NOMO-1 (cell line): ENCODE measurements around the gene FAM25C.
"Not testable (repeated sequence)": the region's sequence is repeated elsewhere in the genome, so short reads cannot be mapped to it uniquely, and the experiment has no call there.

ENCODE experiments used
- DNase-seq, 2 experiments: peaks; one replicate each; lab custom pipeline; 2025; ENCODE audit not compliant: unreplicated experiment in 2 of 2; lab: John Stamatoyannopoulos, UW

The FAM25C gene

DNA sequence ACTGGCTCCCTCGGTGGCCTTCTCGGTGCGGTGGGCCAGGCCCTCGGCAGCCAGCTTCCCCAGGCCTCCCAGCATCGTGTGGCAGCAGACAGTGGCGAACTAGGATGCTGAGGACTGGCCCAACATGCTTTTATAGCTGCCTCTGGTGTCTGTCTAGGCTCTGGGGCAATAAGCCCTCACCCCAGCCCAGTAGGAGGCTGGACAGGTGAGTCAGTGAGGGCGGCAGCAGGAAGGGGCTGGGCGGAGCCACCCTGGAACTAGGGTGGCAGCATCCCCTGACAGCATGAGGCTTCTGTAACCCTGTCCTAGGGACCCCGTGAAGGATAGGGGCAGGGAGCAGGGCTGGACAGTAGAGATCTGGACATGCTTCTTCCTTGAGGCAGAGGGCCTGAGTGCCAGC is at the start of gene FAM25C:
Gene FAM25C, minus strand, starts transcription at position 101 of the 400 bp plus-strand sequence. Its CDS starts 26 bp downstream, at position 75.
- not testable (repeated sequence) for DNase-seq

DNA sequence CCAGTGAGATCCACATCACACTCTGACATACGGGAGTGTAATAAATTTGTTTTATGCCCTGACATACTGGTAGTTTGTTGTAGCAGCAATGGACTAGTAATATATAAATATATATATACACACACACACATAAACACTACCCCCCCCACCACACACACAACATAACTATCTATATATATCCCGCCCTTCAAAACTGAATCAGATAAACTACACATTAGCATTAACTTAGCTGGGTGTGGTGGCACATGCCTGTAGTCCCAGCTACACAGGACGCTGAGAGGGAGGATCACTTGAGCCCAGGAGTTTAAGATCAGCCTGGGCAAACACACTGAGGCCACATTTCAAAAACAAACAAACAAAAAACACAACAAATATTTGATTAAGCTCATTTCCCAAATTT is 45.0 kb upstream of the FAM25C start:
- not testable (repeated sequence) for DNase-seq

GRCh38 chr10:48031390-48031789 is 31.8 kb upstream of the FAM25C start:
- not testable (repeated sequence) for DNase-seq

GRCh38 chr10:48002306-48002705 is 2.7 kb upstream of the FAM25C start:
- DNase-seq = not testable (repeated sequence)

DNA sequence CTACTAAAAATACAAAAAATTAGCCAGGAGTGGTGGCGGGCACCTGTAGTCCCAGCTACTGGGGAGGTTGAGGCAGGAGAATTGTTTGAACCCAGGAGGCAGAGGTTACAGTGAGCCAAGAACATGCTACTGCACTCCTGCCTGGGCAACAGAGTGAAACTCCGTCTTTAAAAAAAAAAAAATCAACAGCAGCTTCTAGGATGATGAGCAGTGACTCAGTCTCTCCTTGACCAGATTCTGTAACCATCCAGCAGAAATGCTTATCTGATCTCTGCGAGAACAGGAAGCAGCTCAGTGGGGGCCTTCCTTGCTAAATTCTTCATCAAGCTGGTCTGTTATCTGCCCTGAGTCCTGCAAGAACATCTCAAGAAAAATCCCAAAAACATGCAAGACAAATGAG is 5.5 kb downstream of the FAM25C start:
- not testable (repeated sequence) for DNase-seq

DNA sequence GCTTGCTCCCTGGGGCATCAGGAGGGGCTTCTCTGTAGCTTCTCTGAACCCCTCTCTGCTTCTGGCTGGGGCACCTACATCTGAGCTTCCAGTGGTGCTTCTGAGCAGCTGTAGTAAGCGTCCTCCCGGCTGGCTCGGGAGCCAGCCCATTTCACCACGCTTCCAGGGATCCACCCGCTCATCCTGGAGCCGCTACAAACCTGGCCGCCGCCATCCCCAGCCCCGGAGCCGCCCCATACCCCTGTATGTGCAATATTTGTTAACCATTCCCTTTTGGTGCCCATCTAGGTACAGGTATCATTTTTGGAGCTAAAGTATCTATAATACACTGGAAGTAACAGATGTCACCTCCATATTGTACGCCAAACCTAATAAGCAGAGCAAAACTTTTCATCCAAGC is 7.0 kb downstream of the FAM25C start:
- not testable (repeated sequence) for DNase-seq

- DNase-seq = not testable (repeated sequence)
Observed at GRCh38 chr10:47991706-47992105, 7.9 kb downstream of the FAM25C start.

DNA sequence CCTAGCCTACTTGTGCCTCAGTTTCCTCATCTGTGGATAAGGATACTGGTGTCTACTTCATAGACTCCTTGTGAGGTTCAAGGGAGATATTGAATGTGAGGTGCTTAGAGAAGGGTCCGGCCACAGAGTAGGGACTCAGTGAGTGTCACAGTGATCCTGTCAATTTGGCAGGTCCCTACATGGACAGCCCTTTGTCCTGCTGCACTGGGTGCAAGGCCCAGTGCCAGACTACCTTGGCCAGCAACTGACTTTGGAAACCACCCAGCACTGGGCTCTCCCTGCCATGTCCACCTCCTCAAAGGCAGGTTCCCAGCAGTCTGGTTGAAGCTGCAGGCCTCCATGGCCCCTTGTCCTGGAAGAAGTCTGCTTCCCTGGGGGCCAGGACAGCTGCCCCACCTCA is 9.5 kb downstream of the FAM25C start:
- DNase-seq = not testable (repeated sequence)

GRCh38 chr10:47989542-47989950 is 10.0 kb downstream of the FAM25C start:
- not testable (repeated sequence) for DNase-seq

DNA sequence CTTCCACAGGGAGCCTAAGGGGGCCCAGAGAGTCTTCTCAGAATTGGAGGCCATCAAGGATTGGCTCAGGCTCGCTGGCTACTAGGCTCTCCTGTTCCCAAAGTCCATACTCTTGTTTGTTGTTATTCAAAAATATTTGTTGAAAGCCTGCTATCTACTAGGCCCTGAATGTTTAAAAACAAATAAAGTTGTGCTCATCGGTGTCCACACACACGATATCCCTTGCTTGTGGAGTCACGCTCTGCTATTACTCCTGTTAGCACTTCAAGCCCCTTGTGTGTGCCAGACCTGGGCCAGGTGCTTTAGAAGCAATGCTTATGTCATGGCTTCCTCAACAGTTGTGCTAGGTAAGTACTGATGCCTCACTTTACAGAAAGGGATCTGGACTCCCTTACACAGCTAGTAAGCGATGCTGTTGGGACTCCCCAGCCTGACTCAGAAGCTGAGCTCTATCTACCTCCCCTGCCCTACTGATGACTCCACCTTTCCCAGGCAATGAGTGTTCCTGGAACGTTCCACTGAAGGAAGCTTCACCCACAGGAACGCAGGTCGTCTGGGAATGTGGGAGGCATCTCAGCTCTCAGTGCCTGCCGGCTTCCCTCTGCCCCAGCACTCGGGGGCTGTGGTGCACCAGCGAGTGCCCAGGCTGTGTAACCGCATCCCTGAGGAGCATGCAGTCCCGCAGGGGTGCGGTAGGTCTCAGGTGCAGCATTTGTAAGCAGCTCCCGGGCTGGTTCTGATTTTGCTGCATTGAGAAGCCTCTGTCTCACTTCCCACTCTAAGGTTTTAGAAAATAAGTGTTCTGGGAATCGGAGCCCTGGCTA is 10.7 kb downstream of the FAM25C start:
- DNase-seq = not testable (repeated sequence)

- DNase-seq = not testable (repeated sequence)
Observed at GRCh38 chr10:47987952-47988351, 11.6 kb downstream of the FAM25C start.

DNA sequence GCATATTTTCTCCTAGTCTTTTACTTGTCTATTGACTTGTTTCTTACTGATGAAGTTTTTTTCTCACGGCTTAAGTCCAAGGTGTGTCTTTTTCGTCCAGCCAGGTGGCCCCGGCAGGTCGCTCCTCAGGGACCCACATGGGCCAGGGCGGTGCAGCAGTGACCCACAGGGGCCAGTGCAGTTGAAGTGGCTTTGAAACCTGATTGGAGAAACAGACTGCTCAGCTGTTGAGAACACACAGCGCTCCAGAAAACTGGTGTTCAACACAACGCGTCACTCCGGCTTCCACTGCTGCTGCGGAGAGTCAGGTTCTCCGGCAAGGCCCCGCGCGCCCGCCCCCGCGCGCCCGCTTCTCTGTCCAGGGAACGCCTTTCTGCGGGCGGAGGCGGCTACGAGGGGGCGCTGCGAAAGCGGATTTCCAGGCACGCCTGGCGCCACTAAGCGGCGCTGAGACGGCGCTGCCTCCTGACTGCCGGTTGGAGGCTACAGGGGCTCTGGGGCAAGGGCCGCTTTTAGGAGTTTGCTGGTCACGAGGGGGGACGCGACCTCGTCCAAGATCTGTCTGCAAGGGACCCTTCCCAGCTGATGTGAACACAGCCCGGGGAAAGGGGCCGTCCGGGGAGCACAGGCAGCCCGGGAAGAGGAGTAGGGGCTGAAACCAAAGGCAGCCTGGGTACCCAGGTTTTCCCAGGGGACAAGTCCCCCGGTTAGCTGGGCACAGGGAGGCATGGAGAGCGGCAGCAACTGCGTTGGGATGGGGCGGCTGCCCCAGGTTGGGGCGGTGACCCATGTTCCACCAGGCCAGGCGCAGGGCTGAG is 13.0 kb downstream of the FAM25C start:
- DNase-seq = not testable (repeated sequence)

DNA sequence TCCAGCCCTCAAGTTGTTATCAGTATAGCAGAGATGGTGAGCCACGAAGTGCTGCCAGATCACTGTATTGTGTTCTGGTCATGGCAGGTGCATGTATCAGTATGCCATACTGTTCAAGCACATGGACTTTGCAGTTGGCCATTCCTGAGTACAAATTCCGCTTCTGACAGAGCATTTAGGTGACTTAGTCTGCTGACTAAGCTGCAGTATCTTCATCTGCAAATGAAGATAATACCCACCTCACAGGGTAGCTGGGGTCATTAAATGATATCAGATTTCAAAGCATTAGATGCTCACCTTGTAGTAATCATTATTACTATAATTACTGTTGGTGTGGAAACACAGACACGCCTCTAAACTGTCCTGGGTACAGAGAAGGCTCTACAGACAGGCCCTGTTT is 24.2 kb downstream of the FAM25C start:
- not testable (repeated sequence) for DNase-seq

- DNase-seq = not testable (repeated sequence)
Observed at GRCh38 chr10:47973131-47973530, 26.5 kb downstream of the FAM25C start.

GRCh38 chr10:47972077-47972476 is 27.5 kb downstream of the FAM25C start:
- DNase-seq = not testable (repeated sequence)

- not testable (repeated sequence) for DNase-seq
Observed at GRCh38 chr10:47971598-47971997, 28.0 kb downstream of the FAM25C start.

DNA sequence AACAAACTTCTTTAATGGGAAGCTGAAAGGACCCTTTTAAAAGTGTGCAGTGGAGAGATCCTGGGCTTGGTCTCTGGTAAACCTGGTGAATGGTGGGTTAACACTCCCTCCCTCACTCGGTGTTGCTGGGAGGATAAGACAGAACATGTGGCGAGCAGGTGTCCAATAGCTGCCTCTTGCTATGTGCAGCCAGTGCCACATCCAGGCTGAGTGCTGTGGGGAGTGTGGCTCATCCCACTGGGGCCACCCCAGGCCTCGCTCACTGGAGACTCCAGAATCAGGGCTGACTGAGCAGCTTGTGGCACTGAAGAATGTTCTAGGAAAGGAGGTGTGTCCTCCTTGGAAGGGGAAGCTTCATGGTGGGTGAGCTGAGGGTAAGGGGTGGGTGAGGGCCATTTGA is 29.5 kb downstream of the FAM25C start:
- not testable (repeated sequence) for DNase-seq

GRCh38 chr10:47968988-47969387 is 30.6 kb downstream of the FAM25C start:
- DNase-seq = not testable (repeated sequence)

DNA sequence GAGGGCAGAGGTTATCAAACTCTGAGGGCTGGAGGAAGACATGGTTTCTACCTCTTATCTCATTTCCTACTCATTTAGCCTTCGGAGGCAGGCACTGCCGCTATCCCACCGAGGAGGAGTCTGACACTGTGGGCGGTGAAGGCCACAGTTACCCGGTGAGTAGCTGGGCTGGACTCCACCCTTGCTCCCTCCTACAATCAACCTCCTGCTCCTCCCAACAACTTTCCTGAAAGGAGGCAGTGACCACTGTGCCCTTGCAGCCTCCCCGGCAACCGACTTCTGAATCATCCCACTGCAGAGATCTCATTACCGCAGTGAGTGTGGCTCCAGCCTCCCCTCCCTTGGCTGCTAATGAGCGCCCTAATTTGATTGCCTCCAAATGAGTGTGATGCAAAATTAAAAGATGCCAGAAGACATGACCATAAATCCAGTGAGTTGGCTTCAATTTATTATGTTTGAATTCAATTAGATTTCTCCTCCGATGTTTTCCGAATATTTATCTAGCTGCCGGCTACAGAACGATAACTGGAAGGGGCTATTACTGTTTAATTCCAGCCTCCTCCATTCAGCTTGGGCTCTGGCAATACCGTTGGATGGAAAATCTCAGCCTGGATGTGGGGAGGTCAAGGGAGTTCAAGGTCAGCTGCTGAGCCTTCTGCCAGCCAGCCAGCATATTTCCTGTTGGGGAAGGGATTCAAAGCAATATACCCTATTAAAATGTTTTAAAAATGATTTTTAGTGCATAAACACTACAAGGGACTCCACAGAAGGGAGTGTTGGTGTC is 35.1 kb downstream of the FAM25C start:
- DNase-seq = not testable (repeated sequence)

DNA sequence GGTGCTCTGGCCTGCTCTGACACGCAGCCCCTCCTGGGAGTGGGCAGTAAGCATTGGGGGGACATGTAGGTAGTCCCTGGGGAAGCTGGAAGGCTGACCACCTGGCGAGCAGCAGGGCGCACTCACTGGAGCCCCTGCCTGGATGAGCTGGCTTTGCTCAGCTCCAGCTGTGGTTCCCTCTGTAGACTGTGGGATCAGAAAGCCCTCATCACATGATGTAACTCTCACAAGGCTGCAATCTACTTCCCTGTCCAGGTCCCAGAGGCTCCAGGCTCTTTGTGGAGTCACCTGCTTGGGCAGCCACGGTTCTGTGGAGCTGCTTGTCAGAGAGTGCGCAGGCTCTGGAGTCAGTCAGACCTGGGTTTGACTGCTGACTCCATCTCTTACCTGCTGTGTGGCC is 36.8 kb downstream of the FAM25C start:
- not testable (repeated sequence) for DNase-seq

DNA sequence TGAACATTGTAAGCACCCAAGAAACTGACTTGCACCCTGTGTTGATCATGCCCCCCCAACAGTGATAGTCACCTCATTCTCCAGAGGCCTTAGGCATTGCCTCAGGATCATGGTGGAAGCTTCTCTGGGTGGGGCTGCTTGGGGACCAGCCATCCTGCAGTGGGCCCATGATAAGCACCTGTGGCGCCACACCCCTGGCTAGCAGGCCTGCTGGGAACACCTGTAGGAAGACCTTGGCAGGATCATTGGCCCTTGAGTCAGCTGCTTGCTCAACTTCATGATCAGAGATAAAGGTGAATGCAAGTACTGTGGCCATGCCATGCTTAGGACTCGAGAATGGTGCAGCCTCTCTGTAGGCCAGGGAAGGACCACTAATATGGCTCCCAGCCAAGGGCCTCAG is 38.9 kb downstream of the FAM25C start:
- not testable (repeated sequence) for DNase-seq
